SK-N-SH (cell line): Measurements from ENCODE around the gene GALM. TPM values are rescaled to one million over a fixed set of nuclear protein-coding genes. Genes with fewer than 3 reads are reported as not detected.

Experiments used
- CTCF ChIA-PET: fragments of 300-600, 350-600 bp; formaldehyde crosslinking; extraction: SDS; loops from one replicate; lab custom pipeline; 2021; lab: Yijun Ruan, JAX
- POLR2A ChIA-PET: fragments of 350-600 bp; sonication (Branson Sonifier 250); formaldehyde crosslinking; extraction: SDS; loops from one replicate; lab custom pipeline; 2020; ENCODE audit warnings: antibody characterized with exemption, inconsistent platforms; lab: Yijun Ruan, JAX
- DNase-seq: peaks from one replicate; pipeline ENCODE4 v3.0.0; 2012
- H2AFZ ChIP-seq: fragments of 200-600 bp; sonication (generic); 2 replicates; pipeline ENCODE4 v1.8.1; 2016; ENCODE audit warnings: antibody characterized with exemption, mild to moderate bottlenecking, low read depth
- H3F3A ChIP-seq: fragments of 200-600 bp; sonication (generic); replicated peaks from 2 replicates; pipeline ENCODE3; 2016; ENCODE audit warnings: antibody characterized with exemption, mild to moderate bottlenecking; ENCODE audit not compliant: insufficient read depth
- H3K27ac ChIP-seq, 2 experiments: fragments of 200-500 bp in 1 of 2; fragments of 200-600 bp in 1 of 2; sonication (Bioruptor generic) in 1 of 2; sonication (generic), shearing (Covaris generic) in 1 of 2; 2 replicates each; pipeline versions ENCODE4 v1.5.1 to v1.6.1; 2014 to 2016; ENCODE audit warnings: low read depth in 2 of 2, inconsistent platforms in 1 of 2, low read length in 1 of 2, mild to moderate bottlenecking in 1 of 2, mixed read lengths in 1 of 2
- H3K27me3 ChIP-seq: fragments of 200-600 bp; sonication (generic), shearing (Covaris generic); 2 replicates; pipeline ENCODE4 v1.6.1; 2016; ENCODE audit warnings: mixed run types; ENCODE audit not compliant: insufficient read depth
- H3K36me3 ChIP-seq, 2 experiments: fragments of 200-500 bp in 1 of 2; fragments of 200-600 bp in 1 of 2; sonication (Bioruptor generic) in 1 of 2; sonication (generic) in 1 of 2; replicated peaks in 1 of 2; 2 replicates each; pipeline versions ENCODE3 to v1.5.1; 2014 to 2016; ENCODE audit warnings: low read length in 1 of 2, mild to moderate bottlenecking in 1 of 2; ENCODE audit not compliant: insufficient read depth in 2 of 2, control insufficient read depth in 1 of 2
- H3K4me1 ChIP-seq, 2 experiments: fragments of 200-500 bp in 1 of 2; fragments of 200-600 bp in 1 of 2; sonication (Bioruptor generic) in 1 of 2; sonication (generic), shearing (Covaris generic) in 1 of 2; 2 replicates each; pipeline versions ENCODE4 v1.5.1 to v1.6.1; 2014 to 2016; ENCODE audit warnings: low read depth in 1 of 2, low read length in 1 of 2, mixed run types in 1 of 2; ENCODE audit not compliant: insufficient read depth in 2 of 2, control insufficient read depth in 1 of 2
- H3K4me2 ChIP-seq: fragments of 200-600 bp; sonication (generic), shearing (Covaris generic); 2 replicates; pipeline ENCODE4 v1.6.1; 2017; ENCODE audit warnings: mixed run types
- H3K4me3 ChIP-seq, 2 experiments: fragments of 200-500 bp in 1 of 2; fragments of 200-600 bp in 1 of 2; sonication (Bioruptor generic) in 1 of 2; sonication (generic), shearing (Covaris generic) in 1 of 2; 2 replicates each; pipeline versions ENCODE4 v1.5.1 to v1.8.1; 2014 to 2016; ENCODE audit warnings: low read depth in 2 of 2, inconsistent platforms in 1 of 2, low read length in 1 of 2, mild to moderate bottlenecking in 1 of 2, mixed read lengths in 1 of 2, moderate library complexity in 1 of 2
- H3K79me2 ChIP-seq: fragments of 200-600 bp; sonication (generic); 2 replicates; pipeline ENCODE4 v1.8.1; 2017; ENCODE audit warnings: mild to moderate bottlenecking; ENCODE audit not compliant: insufficient read depth
- H3K9ac ChIP-seq: fragments of 200-600 bp; sonication (generic); 2 replicates; pipeline ENCODE4 v1.6.1; 2017; ENCODE audit warnings: mixed run types
- H3K9me2 ChIP-seq: fragments of 200-600 bp; sonication (generic); 2 replicates; pipeline ENCODE4 v1.6.1; 2017; ENCODE audit warnings: mixed run types
- H3K9me3 ChIP-seq: fragments of 200-600 bp; sonication (generic); 2 replicates; pipeline ENCODE4 v1.6.1; 2017; ENCODE audit warnings: mixed run types, mild to moderate bottlenecking, moderate library complexity
- H4K20me1 ChIP-seq: fragments of 200-600 bp; sonication (generic); 2 replicates; pipeline ENCODE4 v1.6.1; 2017; ENCODE audit warnings: mild to moderate bottlenecking, mixed run types; ENCODE audit not compliant: insufficient read depth
- FOXJ3 ChIP-seq: sonication (generic); formaldehyde crosslinking; IDR thresholded peaks from 2 replicates; pipeline ENCODE4 v1.5.1; 2020; ENCODE audit warnings: mild to moderate bottlenecking, missing genetic modification reagents
- FOXM1 ChIP-seq: IDR thresholded peaks from 2 replicates; pipeline ENCODE4 v1.4.0; 2012; ENCODE audit warnings: low read depth, mild to moderate bottlenecking
- GABPA ChIP-seq: IDR thresholded peaks from 2 replicates; pipeline ENCODE4 v1.4.0; 2012; ENCODE audit warnings: low read depth, mild to moderate bottlenecking
- JUND ChIP-seq: IDR thresholded peaks from 2 replicates; pipeline ENCODE4 v1.4.0; 2012
- MXI1 ChIP-seq: IDR thresholded peaks from 2 replicates; pipeline ENCODE4 v1.6.1; 2012; ENCODE audit warnings: mild to moderate bottlenecking, low read depth, low read length, improper control_type of control experiment
- NRF1 ChIP-seq: IDR thresholded peaks from 2 replicates; pipeline ENCODE4 v1.6.1; 2012; ENCODE audit warnings: low read depth, mild to moderate bottlenecking, low read length
- YY1 ChIP-seq: IDR thresholded peaks from 2 replicates; pipeline ENCODE4 v1.4.0; 2012; ENCODE audit warnings: low read depth, mild to moderate bottlenecking
- WGBS: methylation state at CpG from one replicate; pipeline ENCODE4 v1.1.6; 2017; ENCODE audit warnings: low lambda C conversion rate; 5-methylcytosine and 5-hydroxymethylcytosine counted together
- polyA plus RNA-seq, 3 experiments: library from polyadenylated mRNA; depleted of rRNA; stranded (reverse); fragments of >200 nt; gene quantifications; 2 replicates each; pipeline ENCODE4 v1.2.3, GENCODE V29; 2012
- TF ChIP-seq, protein P1 (sequence below): IDR thresholded peaks from 2 replicates; pipeline ENCODE4 v1.4.0; 2012; ENCODE audit warnings: low read depth, borderline replicate concordance
- TF ChIP-seq, protein P2 (sequence below): fragments of 150-350 bp; IDR thresholded peaks from 2 replicates; pipeline ENCODE4 v1.6.1; 2017; ENCODE audit warnings: antibody characterized with exemption, low read length, low read depth, borderline replicate concordance
- TF ChIP-seq, protein P3 (sequence below): IDR thresholded peaks from 2 replicates; pipeline ENCODE4 v1.4.0; 2012; ENCODE audit warnings: low read depth
- TF ChIP-seq, protein P4 (sequence below): IDR thresholded peaks from 2 replicates; pipeline ENCODE4 v1.6.1; 2012; ENCODE audit warnings: mild to moderate bottlenecking, low read depth, low read length, moderate library complexity
- TF ChIP-seq, protein P5 (sequence below): fragments of 150-350 bp; IDR thresholded peaks from 2 replicates; pipeline ENCODE4 v1.6.1; 2016; ENCODE audit warnings: mild to moderate bottlenecking, low read depth, low read length
- TF ChIP-seq, protein P6 (sequence below): fragments of 200-600 bp; sonication (generic); IDR thresholded peaks from 2 replicates; pipeline ENCODE4 v1.6.1; 2017; ENCODE audit warnings: antibody characterized with exemption, mild to moderate bottlenecking, moderate library complexity
- TF ChIP-seq, protein P7 (sequence below): IDR thresholded peaks from 2 replicates; pipeline ENCODE4 v1.4.0; 2012; ENCODE audit warnings: low read depth, borderline replicate concordance

The GALM gene
- polyA plus RNA-seq, 1 of the 3 experiments (the other 2 are of a cell fraction) = 17.9 TPM

DNA sequence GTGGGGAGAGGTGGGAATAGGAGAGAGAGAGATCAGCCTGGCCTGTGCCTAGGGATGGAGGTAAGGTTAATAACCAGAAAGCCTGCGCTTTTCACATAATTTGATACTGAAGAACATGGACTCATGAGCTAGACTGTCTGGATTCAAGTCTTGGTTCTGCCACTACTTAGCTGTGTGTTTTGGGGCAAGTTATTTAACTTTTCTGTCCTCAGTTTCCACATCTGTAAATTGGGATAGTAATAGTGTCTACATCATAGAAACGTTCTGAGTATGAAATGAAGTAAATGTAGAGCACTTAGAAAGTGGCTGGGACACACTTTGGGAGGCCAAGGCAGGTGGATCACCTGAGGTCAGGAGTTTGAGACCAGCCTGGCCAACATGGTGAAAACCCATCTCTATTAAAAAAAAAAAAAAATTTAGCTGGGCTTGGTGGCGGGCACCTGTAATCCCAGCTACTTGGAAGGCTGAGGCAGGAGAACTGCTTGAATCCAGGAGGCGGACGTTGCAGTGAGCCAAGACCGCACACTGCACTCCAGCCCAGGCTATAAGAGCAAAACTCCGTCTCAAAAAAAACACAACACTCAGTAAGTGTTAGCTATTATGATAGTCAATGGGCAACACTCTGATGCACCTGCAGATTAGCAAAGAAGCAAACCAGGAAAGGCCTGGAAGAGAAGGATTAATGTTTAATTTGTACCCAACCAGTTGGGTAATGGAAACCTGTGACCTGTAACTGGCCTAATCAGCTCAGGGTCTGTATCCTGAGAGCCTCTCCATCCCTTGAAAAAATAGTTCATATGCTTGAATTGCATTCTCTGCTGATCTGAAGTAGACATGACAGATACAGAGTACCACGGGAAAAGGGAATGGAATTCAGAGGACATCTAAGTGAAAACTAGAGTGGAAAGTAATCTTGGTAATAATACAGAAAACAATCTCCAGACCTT, 6.8 kb downstream of the GALM start:
- Histone ChIP-seq H3K4me3 (no peak overlapping the region), H3K4me2 (no peak overlapping the region), H3K27me3 (no peaks in the 10 kb centered on the region), H3F3A (no peaks in the 10 kb centered on the region), H4K20me1 (no peaks in the 10 kb centered on the region), H3K9ac (no peak overlapping the region), H3K9me3 (no peaks in the 10 kb centered on the region), H3K79me2 (no peaks in the 10 kb centered on the region), H3K4me1 (no peaks in the 10 kb centered on the region), H3K36me3 (no peaks in the 10 kb centered on the region), H3K27ac (no peak overlapping the region), H2AFZ (no peak overlapping the region), H3K9me2 (no peaks in the 10 kb centered on the region)
- no peak for DNase-seq
- TF ChIP-seq, protein P1, sequence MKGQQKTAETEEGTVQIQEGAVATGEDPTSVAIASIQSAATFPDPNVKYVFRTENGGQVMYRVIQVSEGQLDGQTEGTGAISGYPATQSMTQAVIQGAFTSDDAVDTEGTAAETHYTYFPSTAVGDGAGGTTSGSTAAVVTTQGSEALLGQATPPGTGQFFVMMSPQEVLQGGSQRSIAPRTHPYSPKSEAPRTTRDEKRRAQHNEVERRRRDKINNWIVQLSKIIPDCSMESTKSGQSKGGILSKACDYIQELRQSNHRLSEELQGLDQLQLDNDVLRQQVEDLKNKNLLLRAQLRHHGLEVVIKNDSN = no peak
- TF ChIP-seq, protein P2, sequence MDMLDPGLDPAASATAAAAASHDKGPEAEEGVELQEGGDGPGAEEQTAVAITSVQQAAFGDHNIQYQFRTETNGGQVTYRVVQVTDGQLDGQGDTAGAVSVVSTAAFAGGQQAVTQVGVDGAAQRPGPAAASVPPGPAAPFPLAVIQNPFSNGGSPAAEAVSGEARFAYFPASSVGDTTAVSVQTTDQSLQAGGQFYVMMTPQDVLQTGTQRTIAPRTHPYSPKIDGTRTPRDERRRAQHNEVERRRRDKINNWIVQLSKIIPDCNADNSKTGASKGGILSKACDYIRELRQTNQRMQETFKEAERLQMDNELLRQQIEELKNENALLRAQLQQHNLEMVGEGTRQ = no peak
- no peak for TF ChIP-seq FOXJ3
- TF ChIP-seq, protein P3, sequence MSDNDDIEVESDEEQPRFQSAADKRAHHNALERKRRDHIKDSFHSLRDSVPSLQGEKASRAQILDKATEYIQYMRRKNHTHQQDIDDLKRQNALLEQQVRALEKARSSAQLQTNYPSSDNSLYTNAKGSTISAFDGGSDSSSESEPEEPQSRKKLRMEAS = no peak
- TF ChIP-seq, protein P4, sequence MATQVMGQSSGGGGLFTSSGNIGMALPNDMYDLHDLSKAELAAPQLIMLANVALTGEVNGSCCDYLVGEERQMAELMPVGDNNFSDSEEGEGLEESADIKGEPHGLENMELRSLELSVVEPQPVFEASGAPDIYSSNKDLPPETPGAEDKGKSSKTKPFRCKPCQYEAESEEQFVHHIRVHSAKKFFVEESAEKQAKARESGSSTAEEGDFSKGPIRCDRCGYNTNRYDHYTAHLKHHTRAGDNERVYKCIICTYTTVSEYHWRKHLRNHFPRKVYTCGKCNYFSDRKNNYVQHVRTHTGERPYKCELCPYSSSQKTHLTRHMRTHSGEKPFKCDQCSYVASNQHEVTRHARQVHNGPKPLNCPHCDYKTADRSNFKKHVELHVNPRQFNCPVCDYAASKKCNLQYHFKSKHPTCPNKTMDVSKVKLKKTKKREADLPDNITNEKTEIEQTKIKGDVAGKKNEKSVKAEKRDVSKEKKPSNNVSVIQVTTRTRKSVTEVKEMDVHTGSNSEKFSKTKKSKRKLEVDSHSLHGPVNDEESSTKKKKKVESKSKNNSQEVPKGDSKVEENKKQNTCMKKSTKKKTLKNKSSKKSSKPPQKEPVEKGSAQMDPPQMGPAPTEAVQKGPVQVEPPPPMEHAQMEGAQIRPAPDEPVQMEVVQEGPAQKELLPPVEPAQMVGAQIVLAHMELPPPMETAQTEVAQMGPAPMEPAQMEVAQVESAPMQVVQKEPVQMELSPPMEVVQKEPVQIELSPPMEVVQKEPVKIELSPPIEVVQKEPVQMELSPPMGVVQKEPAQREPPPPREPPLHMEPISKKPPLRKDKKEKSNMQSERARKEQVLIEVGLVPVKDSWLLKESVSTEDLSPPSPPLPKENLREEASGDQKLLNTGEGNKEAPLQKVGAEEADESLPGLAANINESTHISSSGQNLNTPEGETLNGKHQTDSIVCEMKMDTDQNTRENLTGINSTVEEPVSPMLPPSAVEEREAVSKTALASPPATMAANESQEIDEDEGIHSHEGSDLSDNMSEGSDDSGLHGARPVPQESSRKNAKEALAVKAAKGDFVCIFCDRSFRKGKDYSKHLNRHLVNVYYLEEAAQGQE = no peak
- TF ChIP-seq, protein P5, sequence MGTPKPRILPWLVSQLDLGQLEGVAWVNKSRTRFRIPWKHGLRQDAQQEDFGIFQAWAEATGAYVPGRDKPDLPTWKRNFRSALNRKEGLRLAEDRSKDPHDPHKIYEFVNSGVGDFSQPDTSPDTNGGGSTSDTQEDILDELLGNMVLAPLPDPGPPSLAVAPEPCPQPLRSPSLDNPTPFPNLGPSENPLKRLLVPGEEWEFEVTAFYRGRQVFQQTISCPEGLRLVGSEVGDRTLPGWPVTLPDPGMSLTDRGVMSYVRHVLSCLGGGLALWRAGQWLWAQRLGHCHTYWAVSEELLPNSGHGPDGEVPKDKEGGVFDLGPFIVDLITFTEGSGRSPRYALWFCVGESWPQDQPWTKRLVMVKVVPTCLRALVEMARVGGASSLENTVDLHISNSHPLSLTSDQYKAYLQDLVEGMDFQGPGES = no peak
- no peak for TF ChIP-seq FOXM1
- no peak for TF ChIP-seq MXI1
- TF ChIP-seq, protein P6, sequence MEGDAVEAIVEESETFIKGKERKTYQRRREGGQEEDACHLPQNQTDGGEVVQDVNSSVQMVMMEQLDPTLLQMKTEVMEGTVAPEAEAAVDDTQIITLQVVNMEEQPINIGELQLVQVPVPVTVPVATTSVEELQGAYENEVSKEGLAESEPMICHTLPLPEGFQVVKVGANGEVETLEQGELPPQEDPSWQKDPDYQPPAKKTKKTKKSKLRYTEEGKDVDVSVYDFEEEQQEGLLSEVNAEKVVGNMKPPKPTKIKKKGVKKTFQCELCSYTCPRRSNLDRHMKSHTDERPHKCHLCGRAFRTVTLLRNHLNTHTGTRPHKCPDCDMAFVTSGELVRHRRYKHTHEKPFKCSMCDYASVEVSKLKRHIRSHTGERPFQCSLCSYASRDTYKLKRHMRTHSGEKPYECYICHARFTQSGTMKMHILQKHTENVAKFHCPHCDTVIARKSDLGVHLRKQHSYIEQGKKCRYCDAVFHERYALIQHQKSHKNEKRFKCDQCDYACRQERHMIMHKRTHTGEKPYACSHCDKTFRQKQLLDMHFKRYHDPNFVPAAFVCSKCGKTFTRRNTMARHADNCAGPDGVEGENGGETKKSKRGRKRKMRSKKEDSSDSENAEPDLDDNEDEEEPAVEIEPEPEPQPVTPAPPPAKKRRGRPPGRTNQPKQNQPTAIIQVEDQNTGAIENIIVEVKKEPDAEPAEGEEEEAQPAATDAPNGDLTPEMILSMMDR = no peak
- TF ChIP-seq, protein P7, sequence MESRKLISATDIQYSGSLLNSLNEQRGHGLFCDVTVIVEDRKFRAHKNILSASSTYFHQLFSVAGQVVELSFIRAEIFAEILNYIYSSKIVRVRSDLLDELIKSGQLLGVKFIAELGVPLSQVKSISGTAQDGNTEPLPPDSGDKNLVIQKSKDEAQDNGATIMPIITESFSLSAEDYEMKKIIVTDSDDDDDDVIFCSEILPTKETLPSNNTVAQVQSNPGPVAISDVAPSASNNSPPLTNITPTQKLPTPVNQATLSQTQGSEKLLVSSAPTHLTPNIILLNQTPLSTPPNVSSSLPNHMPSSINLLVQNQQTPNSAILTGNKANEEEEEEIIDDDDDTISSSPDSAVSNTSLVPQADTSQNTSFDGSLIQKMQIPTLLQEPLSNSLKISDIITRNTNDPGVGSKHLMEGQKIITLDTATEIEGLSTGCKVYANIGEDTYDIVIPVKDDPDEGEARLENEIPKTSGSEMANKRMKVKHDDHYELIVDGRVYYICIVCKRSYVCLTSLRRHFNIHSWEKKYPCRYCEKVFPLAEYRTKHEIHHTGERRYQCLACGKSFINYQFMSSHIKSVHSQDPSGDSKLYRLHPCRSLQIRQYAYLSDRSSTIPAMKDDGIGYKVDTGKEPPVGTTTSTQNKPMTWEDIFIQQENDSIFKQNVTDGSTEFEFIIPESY = no peak
- TF ChIP-seq GABPA = no peak
- no peak for TF ChIP-seq NRF1
- TF ChIP-seq YY1 = no peak
- TF ChIP-seq JUND = no peak
- CTCF ChIA-PET = interaction anchor here (0.6 to 1.2 kb wide), 3 partner anchors 16 to 54 kb away, joined by 3 to 4 read pairs (median 3); no protein-coding TSS in a partner anchor
- whole genome bisulfite sequencing = 86% methylated on average over 8 of the region's 8 CpGs
- POLR2A ChIA-PET = no interaction called here
